Measurements from ENCODE around the gene MYH14. TPM values are rescaled to one million over a fixed set of nuclear protein-coding genes. Genes with fewer than 3 reads are reported as not detected.
A peak's percentile ranks its signal among the peaks of the same experiment; 100 is the strongest.

Gene MYH14
- total and polyA plus RNA-seq, 2 of the 13 experiments (the other 11 are each of a cell fraction or from before 2014, with no cell fraction given), result 5.5 to 5.8 TPM

DNA sequence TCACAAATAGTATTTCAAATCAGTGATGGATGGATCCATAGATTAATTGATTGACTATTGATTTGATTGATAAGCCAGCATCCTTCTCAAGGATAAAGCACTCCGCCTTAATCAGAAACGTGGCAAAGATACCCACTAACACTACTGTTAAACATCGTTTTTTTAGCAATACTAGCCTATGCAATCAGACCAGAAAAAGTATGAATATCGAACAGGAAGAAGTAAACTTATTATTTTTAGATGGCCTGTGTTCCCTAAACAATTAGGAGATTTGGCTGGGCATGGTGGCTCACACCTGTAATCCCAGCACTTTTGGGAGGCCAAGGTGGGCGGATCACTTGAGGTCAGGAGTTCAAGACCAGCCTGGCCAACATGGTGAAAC lies 49.5 kb downstream of the MYH14 start:
- H2AFZ ChIP-seq (ENCODE audit: low read length), result no peak overlapping the region
- no peaks in the 10 kb centered on the region for H3K27me3 ChIP-seq (ENCODE audit: control insufficient read depth in 1 of 2, insufficient read depth in 2 of 2, low read length in 2 of 2)
- H3K4me1 ChIP-seq (ENCODE audit: insufficient read depth, low read length), result no peaks in the 10 kb centered on the region
- no peaks in the 10 kb centered on the region for H4K20me1 ChIP-seq (ENCODE audit: insufficient read depth, low read length)
- intact Hi-C loops (cut with micrococcal nuclease; ENCODE audit: unreplicated experiment), result no loop called here
- 0 out of 2 replicates have a peak, but pooled peaks have one; percentile 16 for TF ChIP-seq ZMYM3 (CRISPR knock-in tag; IDR thresholded peaks at IDR 0.05)
- TF ChIP-seq TMF1 (CRISPR knock-in tag; IDR thresholded peaks at IDR 0.05; ENCODE audit: low read depth), result no peak
- TF ChIP-seq, protein P1, sequence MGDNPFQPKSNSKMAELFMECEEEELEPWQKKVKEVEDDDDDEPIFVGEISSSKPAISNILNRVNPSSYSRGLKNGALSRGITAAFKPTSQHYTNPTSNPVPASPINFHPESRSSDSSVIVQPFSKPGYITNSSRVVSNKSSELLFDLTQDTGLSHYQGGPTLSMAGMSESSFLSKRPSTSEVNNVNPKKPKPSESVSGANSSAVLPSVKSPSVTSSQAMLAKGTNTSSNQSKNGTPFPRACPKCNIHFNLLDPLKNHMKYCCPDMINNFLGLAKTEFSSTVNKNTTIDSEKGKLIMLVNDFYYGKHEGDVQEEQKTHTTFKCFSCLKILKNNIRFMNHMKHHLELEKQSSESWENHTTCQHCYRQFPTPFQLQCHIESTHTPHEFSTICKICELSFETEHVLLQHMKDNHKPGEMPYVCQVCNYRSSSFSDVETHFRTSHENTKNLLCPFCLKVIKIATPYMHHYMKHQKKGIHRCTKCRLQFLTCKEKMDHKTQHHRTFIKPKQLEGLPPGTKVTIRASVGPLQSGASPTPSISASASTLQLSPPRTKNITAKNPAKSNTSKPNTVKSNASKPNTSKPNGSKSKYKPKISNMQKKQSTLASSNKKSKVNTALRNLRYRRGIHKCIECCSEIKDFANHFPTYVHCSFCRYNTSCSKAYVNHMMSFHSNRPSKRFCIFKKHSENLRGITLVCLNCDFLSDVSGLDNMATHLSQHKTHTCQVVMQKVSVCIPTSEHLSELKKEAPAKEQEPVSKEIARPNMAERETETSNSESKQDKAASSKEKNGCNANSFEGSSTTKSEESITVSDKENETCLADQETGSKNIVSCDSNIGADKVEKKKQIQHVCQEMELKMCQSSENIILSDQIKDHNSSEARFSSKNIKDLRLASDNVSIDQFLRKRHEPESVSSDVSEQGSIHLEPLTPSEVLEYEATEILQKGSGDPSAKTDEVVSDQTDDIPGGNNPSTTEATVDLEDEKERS (CRISPR knock-in tag; IDR thresholded peaks at IDR 0.05), result peak; percentile 95
- no peak for TF ChIP-seq MIER3 (CRISPR knock-in tag; IDR thresholded peaks at IDR 0.05; ENCODE audit: borderline replicate concordance)
- TF ChIP-seq, protein P2, sequence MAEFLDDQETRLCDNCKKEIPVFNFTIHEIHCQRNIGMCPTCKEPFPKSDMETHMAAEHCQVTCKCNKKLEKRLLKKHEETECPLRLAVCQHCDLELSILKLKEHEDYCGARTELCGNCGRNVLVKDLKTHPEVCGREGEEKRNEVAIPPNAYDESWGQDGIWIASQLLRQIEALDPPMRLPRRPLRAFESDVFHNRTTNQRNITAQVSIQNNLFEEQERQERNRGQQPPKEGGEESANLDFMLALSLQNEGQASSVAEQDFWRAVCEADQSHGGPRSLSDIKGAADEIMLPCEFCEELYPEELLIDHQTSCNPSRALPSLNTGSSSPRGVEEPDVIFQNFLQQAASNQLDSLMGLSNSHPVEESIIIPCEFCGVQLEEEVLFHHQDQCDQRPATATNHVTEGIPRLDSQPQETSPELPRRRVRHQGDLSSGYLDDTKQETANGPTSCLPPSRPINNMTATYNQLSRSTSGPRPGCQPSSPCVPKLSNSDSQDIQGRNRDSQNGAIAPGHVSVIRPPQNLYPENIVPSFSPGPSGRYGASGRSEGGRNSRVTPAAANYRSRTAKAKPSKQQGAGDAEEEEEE (CRISPR knock-in tag; IDR thresholded peaks at IDR 0.05; ENCODE audit: borderline replicate concordance), result no peak
- no peak for TF ChIP-seq SAP130 (CRISPR knock-in tag; IDR thresholded peaks at IDR 0.05; ENCODE audit: low read depth)
- DNase-seq (ENCODE audit: low spot score) (no peak), ATAC-seq (no peak), FAIRE-seq (no peak)
- POLR2A ChIA-PET, result no interaction called here
- H3K9me3 ChIP-seq (ENCODE audit: low read length), result peaks cover 13% of the 10 kb centered on the region
- 78% methylated on average over 5 of the region's 5 CpGs for WGBS (ENCODE audit: low lambda C conversion rate)
- no peak overlapping the region for H3K4me3 ChIP-seq (replicated peaks in 1 of 3; ENCODE audit: insufficient read depth in 1 of 3, low read depth in 2 of 3, low read length in 3 of 3)
- H3K4me2 ChIP-seq (ENCODE audit: low read depth, low read length), result no peak overlapping the region
- no TSS peak for BruUV-seq (replicated peaks)
- CTCF ChIA-PET (ENCODE audit: low intra/inter-chr PET ratio, low total read pairs), result no interaction called here
- in situ Hi-C loops (cut with HindIII; ENCODE audit: extremely low pct_ligation_motif_present, low pct_unique_long_range_greater_than_20kb), result no loop called here
- H3K9ac ChIP-seq (ENCODE audit: insufficient read depth, low read depth, low read length), result no peak overlapping the region
- H3K79me2 ChIP-seq (ENCODE audit: insufficient read depth, low read length), result no peaks in the 10 kb centered on the region
- H3K36me3 ChIP-seq (replicated peaks in 1 of 2; ENCODE audit: control insufficient read depth in 1 of 2, insufficient read depth in 2 of 2, low read length in 2 of 2), result peaks cover 2 to 9% of the 10 kb centered on the region in 2 experiments; a peak in 1 of 5 replicates
- no peak overlapping the region for H3K27ac ChIP-seq (ENCODE audit: extremely low read length, insufficient read depth, low read length)
